Body of pancreas (tissue), 4 donors: ENCODE results near the gene YIF1B. TPM values are rescaled to one million over a fixed set of nuclear protein-coding genes. Genes with fewer than 3 reads are reported as not detected.

Source experiments
- ATAC-seq: fragments of 150-250 bp; one replicate; pipeline ENCODE4 v1.9.1; 2016
- DNase-seq, 4 donors: peaks; one replicate each; pipeline ENCODE4 v3.0.0-alpha.2; 2019
- H3K27ac ChIP-seq, 4 donors: fragments of 200-600 bp; sonication (generic); 1 replicate in 3 of 4; 2 replicates in 1 of 4; pipeline versions ENCODE4 v1.5.1 to v1.6.1; 2016 to 2019; ENCODE audit warnings: mild to moderate bottlenecking in 1 of 4, mixed read lengths in 1 of 4, moderate library complexity in 1 of 4
- H3K27me3 ChIP-seq, 2 donors: fragments of 200-600 bp; sonication (generic); one replicate each; pipeline ENCODE4 v1.6.0; 2016; ENCODE audit warnings: mild to moderate bottlenecking in 1 of 2
- H3K36me3 ChIP-seq, 2 donors: fragments of 200-600 bp; sonication (generic); replicated peaks in 1 of 2; 2 replicates each; pipeline ENCODE4 v1.5.1; 2016; ENCODE audit warnings: low read depth in 2 of 2; ENCODE audit not compliant: insufficient read depth in 1 of 2
- H3K4me1 ChIP-seq: fragments of 200-600 bp; sonication (generic); one replicate; pipeline ENCODE4 v1.6.0; 2016
- H3K4me3 ChIP-seq, 2 donors: fragments of 200-600 bp; sonication (generic); 1 replicate in 1 of 2; 2 replicates in 1 of 2; pipeline ENCODE4 v1.5.1; 2016 to 2019
- H3K9me3 ChIP-seq, 3 donors: fragments of 200-600 bp; sonication (generic); 1 replicate in 2 of 3; 2 replicates in 1 of 3; pipeline ENCODE4 v1.5.1; 2016
- POLR2A ChIP-seq, 3 donors: fragments of 450-650 bp; IDR thresholded peaks; one replicate each; pipeline ENCODE4 v1.6.1; 2016; ENCODE audit warnings: antibody characterized with exemption in 3 of 3, mild to moderate bottlenecking in 2 of 3
- WGBS, 2 donors: methylation state at CpG; one replicate each; pipeline ENCODE4 v1.1.5; 2017; 5-methylcytosine and 5-hydroxymethylcytosine counted together
- intact Hi-C: fragments of 100-400 bp; cut with DNase I; formaldehyde crosslinking; loops from one replicate; pipeline ENCODE4 v1.15.1; 2023
- total RNA-seq, 2 donors: library from RNA; depleted of rRNA; stranded (reverse); fragments of >200 nt; gene quantifications; one replicate each; pipeline ENCODE4 v1.1.0, GENCODE V29; 2016
- TF ChIP-seq, protein P1 (sequence below), 7 experiments: fragments of 450-650 bp in 4 of 7; fragments of 200-600 bp in 3 of 7; sonication (generic) in 3 of 7; IDR thresholded peaks; one replicate each; pipeline ENCODE4 v1.5.1; 2016 to 2019; ENCODE audit warnings: antibody characterized with exemption in 7 of 7

YIF1B gene
- total RNA-seq, 2 donors from 2014 or later: 8.2 to 22.3 TPM

DNA sequence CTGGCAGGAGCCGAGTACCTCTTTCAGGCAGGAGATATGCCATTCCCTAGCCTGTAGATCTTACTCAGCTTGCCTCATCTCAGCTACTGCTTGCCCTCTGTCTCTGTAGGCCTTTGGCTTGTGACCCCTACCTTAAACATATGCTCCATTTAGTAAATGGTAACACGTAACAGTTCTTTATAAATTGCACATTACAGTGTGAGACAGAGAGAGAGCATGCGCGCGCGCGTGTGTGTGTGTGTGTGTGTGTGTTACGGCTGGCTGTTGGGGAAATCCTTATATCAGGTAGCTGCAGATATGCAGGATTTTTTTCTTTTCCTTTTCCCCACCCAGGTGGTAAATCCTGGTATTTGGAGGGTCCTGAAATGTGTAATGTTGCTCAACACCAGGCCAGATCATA, 47.2 kb downstream of the YIF1B start:
- DNase-seq: peak in 1 of 4 donors; percentile 58
- intact Hi-C loops: no loop called here
- TF ChIP-seq POLR2A (IDR thresholded peaks at IDR 0.05): no peak
- TF ChIP-seq, protein P1, sequence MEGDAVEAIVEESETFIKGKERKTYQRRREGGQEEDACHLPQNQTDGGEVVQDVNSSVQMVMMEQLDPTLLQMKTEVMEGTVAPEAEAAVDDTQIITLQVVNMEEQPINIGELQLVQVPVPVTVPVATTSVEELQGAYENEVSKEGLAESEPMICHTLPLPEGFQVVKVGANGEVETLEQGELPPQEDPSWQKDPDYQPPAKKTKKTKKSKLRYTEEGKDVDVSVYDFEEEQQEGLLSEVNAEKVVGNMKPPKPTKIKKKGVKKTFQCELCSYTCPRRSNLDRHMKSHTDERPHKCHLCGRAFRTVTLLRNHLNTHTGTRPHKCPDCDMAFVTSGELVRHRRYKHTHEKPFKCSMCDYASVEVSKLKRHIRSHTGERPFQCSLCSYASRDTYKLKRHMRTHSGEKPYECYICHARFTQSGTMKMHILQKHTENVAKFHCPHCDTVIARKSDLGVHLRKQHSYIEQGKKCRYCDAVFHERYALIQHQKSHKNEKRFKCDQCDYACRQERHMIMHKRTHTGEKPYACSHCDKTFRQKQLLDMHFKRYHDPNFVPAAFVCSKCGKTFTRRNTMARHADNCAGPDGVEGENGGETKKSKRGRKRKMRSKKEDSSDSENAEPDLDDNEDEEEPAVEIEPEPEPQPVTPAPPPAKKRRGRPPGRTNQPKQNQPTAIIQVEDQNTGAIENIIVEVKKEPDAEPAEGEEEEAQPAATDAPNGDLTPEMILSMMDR (IDR thresholded peaks at IDR 0.05): no peak
- Histone ChIP-seq H3K27ac (peak overlapping the region; percentile 65 to 97 (median 94)), H3K36me3 (no peaks in the 10 kb centered on the region), H3K27me3 (no peaks in the 10 kb centered on the region), H3K4me1 (peaks cover 81% of the 10 kb centered on the region), H3K4me3 (no peak overlapping the region), H3K9me3 (no peaks in the 10 kb centered on the region)
- no peak for ATAC-seq
- WGBS, 2 donors: 37 to 44% methylated on average over 8 of the region's 8 CpGs

DNA sequence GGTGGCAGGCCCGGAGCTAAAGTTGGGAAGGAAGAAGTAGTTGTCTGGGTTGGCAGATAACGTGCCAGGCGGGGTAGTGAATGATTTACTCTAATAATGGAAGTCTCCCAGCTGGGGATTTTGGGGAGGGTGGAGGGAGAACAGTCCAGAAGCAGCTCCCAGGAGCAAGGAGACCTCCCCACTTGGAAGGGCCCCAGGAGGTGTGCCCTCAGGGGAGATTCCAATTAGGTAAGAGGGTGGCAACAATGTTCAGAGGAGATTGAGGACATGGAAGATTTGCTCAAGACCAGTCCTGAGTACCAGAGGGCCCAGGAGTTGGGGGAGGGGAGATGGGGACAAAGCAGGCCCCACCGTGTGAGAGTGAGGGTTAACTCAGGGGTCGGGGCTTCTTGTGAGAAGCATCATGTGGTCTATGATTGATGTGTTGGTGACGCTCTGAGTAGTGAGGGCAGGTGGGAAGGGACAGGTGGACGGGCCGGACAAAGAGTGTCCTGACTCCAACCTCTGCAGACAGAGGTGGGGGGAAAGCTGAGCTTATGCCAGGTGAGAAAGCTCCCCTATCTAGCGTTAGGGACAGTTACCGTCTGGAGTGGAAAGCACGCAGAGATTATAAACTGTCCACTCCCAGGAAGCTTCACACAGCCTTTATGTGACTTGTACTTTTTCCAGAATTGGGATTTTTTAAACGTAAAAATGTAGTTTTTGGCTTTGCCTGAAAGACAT, 47.8 kb downstream of the YIF1B start:
- H3K9me3 ChIP-seq: no peaks in the 10 kb centered on the region
- ATAC-seq: peak; percentile 19
- H3K27ac ChIP-seq: peak overlapping the region; percentile 71 to 97 (median 94)
- TF ChIP-seq, protein P1 (IDR thresholded peaks at IDR 0.05): no peak
- TF ChIP-seq POLR2A (IDR thresholded peaks at IDR 0.05): peak in 1 of 3 donors; percentile 30
- 8 to 15% methylated on average over 12 of the region's 12 CpGs for WGBS, 2 donors
- DNase-seq: peak; percentile 81 to 89 (median 86)
- intact Hi-C loops: no loop called here
- H3K4me1 ChIP-seq: peaks cover 81% of the 10 kb centered on the region
- H3K36me3 ChIP-seq: no peaks in the 10 kb centered on the region
- H3K4me3 ChIP-seq: no peak overlapping the region
- no peaks in the 10 kb centered on the region for H3K27me3 ChIP-seq

DNA sequence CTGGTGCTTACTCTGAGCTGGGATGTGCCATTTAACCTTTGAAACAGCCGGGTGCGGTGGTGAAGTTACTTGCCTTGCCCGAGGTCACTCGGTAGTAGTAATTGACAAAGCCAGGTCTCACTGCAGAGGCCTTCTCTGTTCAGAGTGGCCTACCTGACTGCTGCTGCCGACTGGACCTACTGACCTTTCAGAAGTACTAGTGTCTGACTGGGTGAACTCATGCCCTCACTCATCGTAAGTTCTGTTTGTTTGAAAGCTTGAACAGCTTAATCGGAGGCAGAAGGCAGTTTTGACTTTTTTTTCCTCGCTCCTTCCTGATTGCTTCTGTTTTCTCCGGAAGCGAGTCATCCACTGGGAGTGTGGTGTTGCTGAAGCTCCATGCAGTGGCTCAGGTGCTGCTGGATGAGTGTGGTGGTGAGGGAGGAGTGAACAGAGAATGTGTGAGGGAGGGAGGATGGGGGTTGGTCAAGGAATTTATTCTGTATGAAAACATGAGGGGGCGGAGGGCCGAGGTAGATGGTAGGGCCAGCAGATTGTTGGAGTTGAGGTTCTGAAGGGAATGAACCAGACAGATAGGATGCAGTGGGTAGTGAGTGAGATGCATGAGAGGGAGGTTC, 48.7 kb downstream of the YIF1B start:
- no peaks in the 10 kb centered on the region for H3K36me3 ChIP-seq
- no peaks in the 10 kb centered on the region for H3K9me3 ChIP-seq
- TF ChIP-seq POLR2A (IDR thresholded peaks at IDR 0.05): peak in 2 of 3 donors; percentile 29 to 39
- TF ChIP-seq, protein P1 (IDR thresholded peaks at IDR 0.05): no peak
- peak overlapping the region; percentile 71 to 97 (median 94) for H3K27ac ChIP-seq
- H3K4me3 ChIP-seq: no peak overlapping the region
- H3K27me3 ChIP-seq: no peaks in the 10 kb centered on the region
- H3K4me1 ChIP-seq: peaks cover 78% of the 10 kb centered on the region
- intact Hi-C loops: no loop called here
- DNase-seq (peak in 3 of 4 donors; percentile 37 to 45 (median 39)), ATAC-seq (no peak)
- WGBS, 2 donors: 13 to 20% methylated on average over 12 of the region's 12 CpGs

DNA sequence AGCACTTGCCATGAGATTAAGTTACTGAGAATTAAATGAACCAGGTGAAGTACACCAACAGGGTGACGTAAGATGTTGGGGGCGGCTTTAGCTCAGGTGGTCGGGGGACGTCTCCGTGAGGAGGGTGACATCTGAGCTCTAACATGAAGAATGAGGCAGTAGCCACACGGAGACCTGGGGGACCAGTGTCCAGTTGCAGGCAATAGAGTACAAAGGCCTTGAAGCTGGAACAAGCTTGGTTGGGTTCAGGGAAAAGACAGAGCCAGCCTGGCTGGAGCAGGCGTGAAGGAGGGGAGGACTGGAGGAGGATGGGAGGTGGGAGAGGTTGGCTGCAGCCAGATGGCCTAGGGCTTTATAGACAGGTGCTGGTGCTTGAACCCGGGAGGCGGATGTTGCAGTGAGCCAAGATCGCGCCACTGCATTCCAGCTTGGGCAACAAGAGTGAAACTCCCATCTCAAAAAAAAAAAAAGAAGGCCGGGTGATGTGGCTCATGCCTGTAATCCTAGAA, 49.8 kb downstream of the YIF1B start:
- peak in 2 of 4 donors; percentile 40 to 43 for DNase-seq
- ATAC-seq: no peak
- H3K4me1 ChIP-seq: peaks cover 68% of the 10 kb centered on the region
- 21 to 39% methylated on average over 12 of the region's 12 CpGs for WGBS, 2 donors
- peak overlapping the region; percentile 89 to 97 (median 94) for H3K27ac ChIP-seq
- intact Hi-C loops: no loop called here
- TF ChIP-seq, protein P1 (IDR thresholded peaks at IDR 0.05): no peak
- TF ChIP-seq POLR2A (IDR thresholded peaks at IDR 0.05): peak in 2 of 3 donors; percentile 12 to 22
- H3K36me3 ChIP-seq: no peaks in the 10 kb centered on the region
- peak overlapping the region; percentile 63 to 78 for H3K4me3 ChIP-seq
- H3K9me3 ChIP-seq: no peaks in the 10 kb centered on the region
- no peaks in the 10 kb centered on the region for H3K27me3 ChIP-seq
